Forelimb muscle (tissue), 1 donor: ENCODE data around the gene DYNC1H1. TPM values are rescaled to one million over a fixed set of nuclear protein-coding genes. Genes with fewer than 3 reads are reported as not detected.

ENCODE experiments used
- DNase-seq: peaks from one replicate; pipeline ENCODE4 v3.0.0-alpha.2; 2013; ENCODE audit warnings: low read depth
- polyA plus RNA-seq: library from polyadenylated mRNA; unstranded; fragments of 120-200 nt; gene quantifications from one replicate; pipeline ENCODE4 v1.2.1, GENCODE V29; 2013; ENCODE audit not compliant: insufficient read length

DYNC1H1 gene
- 229 TPM for polyA plus RNA-seq

- peak; percentile 79 for DNase-seq
Observed at GRCh38 chr14:101964297-101965180, at the start of gene DYNC1H1. Gene DYNC1H1 (plus strand): TSS chr14:101964573. CDS start chr14:101964692, 119 bp downstream.

- no peak for DNase-seq
Observed at GRCh38 chr14:101915871-101916815, 48.2 kb upstream of the DYNC1H1 start.

GRCh38 chr14:101916816-101917412 is 47.5 kb upstream of the DYNC1H1 start:
- no peak for DNase-seq

- DNase-seq = no peak
Observed at GRCh38 chr14:101917413-101918017, 46.9 kb upstream of the DYNC1H1 start.

GRCh38 chr14:101918065-101918989 is 46.0 kb upstream of the DYNC1H1 start:
- DNase-seq = no peak

GRCh38 chr14:101920271-101920670 is 44.1 kb upstream of the DYNC1H1 start:
- DNase-seq = no peak

GRCh38 chr14:101922866-101923265 is 41.5 kb upstream of the DYNC1H1 start:
- DNase-seq = no peak

- DNase-seq = no peak
Observed at GRCh38 chr14:101925152-101925551, 39.2 kb upstream of the DYNC1H1 start.

- DNase-seq = no peak
Observed at GRCh38 chr14:101926085-101926484, 38.3 kb upstream of the DYNC1H1 start.

- DNase-seq = no peak
Observed at GRCh38 chr14:101926620-101927019, 37.8 kb upstream of the DYNC1H1 start.

GRCh38 chr14:101927859-101928258 is 36.5 kb upstream of the DYNC1H1 start:
- DNase-seq = peak; percentile 71

- DNase-seq = no peak
Observed at GRCh38 chr14:101928415-101928841, 35.9 kb upstream of the DYNC1H1 start.

- no peak for DNase-seq
Observed at GRCh38 chr14:101929096-101929495, 35.3 kb upstream of the DYNC1H1 start.

- DNase-seq = no peak
Observed at GRCh38 chr14:101929946-101930345, 34.4 kb upstream of the DYNC1H1 start.

- DNase-seq = no peak
Observed at GRCh38 chr14:101932673-101933072, 31.7 kb upstream of the DYNC1H1 start.

- DNase-seq = no peak
Observed at GRCh38 chr14:101933209-101933608, 31.2 kb upstream of the DYNC1H1 start.

GRCh38 chr14:101934601-101935150 is 29.7 kb upstream of the DYNC1H1 start:
- no peak for DNase-seq

- no peak for DNase-seq
Observed at GRCh38 chr14:101937926-101938767, 26.2 kb upstream of the DYNC1H1 start.

GRCh38 chr14:101939646-101940170 is 24.7 kb upstream of the DYNC1H1 start:
- DNase-seq = no peak
